MCF 10A (cell line): Measurements from ENCODE around the gene PTRH2. TPM values are rescaled to one million over a fixed set of nuclear protein-coding genes. Genes with fewer than 3 reads are reported as not detected.

ENCODE experiments used
- BruUV-seq: library from RNA; stranded (reverse); fragments of 400-500 nt; replicated peaks from 2 replicates; lab custom pipeline; 2021; lab: Mats Ljungman, UMichigan
- CTCF ChIA-PET: fragments of 300-600 bp; sonication (Branson Sonifier 250); formaldehyde crosslinking; extraction: SDS; loops from one replicate; lab custom pipeline; 2021; ENCODE audit warnings: antibody characterized with exemption, inconsistent platforms; lab: Yijun Ruan, JAX
- POLR2A ChIA-PET: fragments of 300-600, 350-650 bp; sonication (Branson Sonifier 250); formaldehyde crosslinking; extraction: SDS; loops from one replicate; lab custom pipeline; 2020; ENCODE audit warnings: antibody characterized with exemption, inconsistent platforms; lab: Yijun Ruan, JAX
- DNase-seq: peaks from one replicate; pipeline ENCODE4 v3.0.0-alpha.2; 2018; ENCODE audit not compliant: unreplicated experiment
- H3K27ac Mint-ChIP-seq: one replicate; pipeline ENCODE4 v1.8.0; 2022; ENCODE audit warnings: mild to moderate bottlenecking, low read depth, mixed read lengths; ENCODE audit not compliant: unreplicated experiment
- H3K27me3 Mint-ChIP-seq: one replicate; pipeline ENCODE4 v1.8.0; 2022; ENCODE audit warnings: mixed read lengths; ENCODE audit not compliant: insufficient read depth, unreplicated experiment
- H3K36me3 Mint-ChIP-seq: one replicate; pipeline ENCODE4 v1.8.0; 2022; ENCODE audit warnings: mild to moderate bottlenecking, moderate library complexity, mixed read lengths; ENCODE audit not compliant: insufficient read depth, unreplicated experiment
- H3K4me1 Mint-ChIP-seq: one replicate; pipeline ENCODE4 v1.8.0; 2022; ENCODE audit warnings: mixed read lengths; ENCODE audit not compliant: insufficient read depth, unreplicated experiment
- H3K4me3 Mint-ChIP-seq: one replicate; pipeline ENCODE4 v1.8.0; 2022; ENCODE audit warnings: mild to moderate bottlenecking, moderate library complexity, mixed read lengths; ENCODE audit not compliant: unreplicated experiment
- H3K9me3 Mint-ChIP-seq: one replicate; pipeline ENCODE4 v1.8.0; 2022; ENCODE audit warnings: mixed read lengths; ENCODE audit not compliant: unreplicated experiment
- CTCF ChIP-seq: fragments of 200-600 bp; IDR thresholded peaks from one replicate; pipeline ENCODE4 v1.8.0; 2022; ENCODE audit warnings: antibody characterized with exemption, mild to moderate bottlenecking; ENCODE audit not compliant: unreplicated experiment
- intact Hi-C: fragments of 100-400 bp; cut with micrococcal nuclease; formaldehyde crosslinking; loops from 2 replicates; pipeline ENCODE4 v1.14.1; 2022
- total RNA-seq: library from RNA; stranded (reverse); gene quantifications from 2 replicates; pipeline ENCODE4 v1.2.3, GENCODE V29; 2022

Gene PTRH2
- total RNA-seq, 1 experiment from 2014 or later: 51.7 TPM

- BruUV-seq: no TSS peak
- intact Hi-C loops: no loop called here
- H3K36me3 Mint-ChIP-seq: peaks cover 99% of the 10 kb centered on the region
- H3K4me3 Mint-ChIP-seq: no peak overlapping the region
- TF ChIP-seq CTCF: no peak
- H3K27ac Mint-ChIP-seq: peak overlapping the region; percentile 51
- ChIA-PET POLR2A (interaction anchor here (1.7 to 3.7 kb wide), 2 partner anchors 10 to 13 kb away, joined by 5 to 14 read pairs; no protein-coding TSS in a partner anchor), CTCF (no interaction called here)
- no peaks in the 10 kb centered on the region for H3K9me3 Mint-ChIP-seq
- H3K27me3 Mint-ChIP-seq: no peaks in the 10 kb centered on the region
- DNase-seq: no peak
- no peaks in the 10 kb centered on the region for H3K4me1 Mint-ChIP-seq
Observed at GRCh38 chr17:59688496-59688895, 18.7 kb downstream of the PTRH2 start.

- Mint-ChIP-seq H3K9me3 (no peaks in the 10 kb centered on the region), H3K4me3 (no peak overlapping the region), H3K27ac (peak overlapping the region; percentile 51), H3K36me3 (peaks cover 99% of the 10 kb centered on the region), H3K27me3 (no peaks in the 10 kb centered on the region), H3K4me1 (no peaks in the 10 kb centered on the region)
- ChIA-PET CTCF (no interaction called here), POLR2A (interaction anchor here (0.6 to 3.7 kb wide), 4 partner anchors 11 to 48 kb away, joined by 3 to 14 read pairs (median 4); no protein-coding TSS in a partner anchor)
- TF ChIP-seq CTCF: no peak
- no TSS peak for BruUV-seq
- intact Hi-C loops: no loop called here
- DNase-seq: no peak
Observed at GRCh38 chr17:59688008-59688407, 19.2 kb downstream of the PTRH2 start.

- BruUV-seq: no TSS peak
- POLR2A ChIA-PET: interaction anchor here (0.6 to 3.7 kb wide), 6 partner anchors 9 to 68 kb away, joined by 3 to 14 read pairs (median 4); partner anchors contain the start of genes PTRH2 and VMP1
- DNase-seq: no peak
- no peak for TF ChIP-seq CTCF
- intact Hi-C loops: no loop called here
- Mint-ChIP-seq H3K4me3 (no peak overlapping the region), H3K27me3 (no peaks in the 10 kb centered on the region), H3K4me1 (no peaks in the 10 kb centered on the region), H3K9me3 (no peaks in the 10 kb centered on the region), H3K27ac (no peak overlapping the region), H3K36me3 (peaks cover 99% of the 10 kb centered on the region)
- CTCF ChIA-PET: interaction anchor here (1.3 kb wide), 1 partner anchor 8 kb away, joined by 8 read pairs; no protein-coding TSS in a partner anchor
Observed at GRCh38 chr17:59684967-59685366, 22.3 kb downstream of the PTRH2 start.

GRCh38 chr17:59683283-59683682, 23.9 kb downstream of the PTRH2 start:
- no peak for DNase-seq
- H3K4me1 Mint-ChIP-seq: no peaks in the 10 kb centered on the region
- peaks cover 100% of the 10 kb centered on the region for H3K36me3 Mint-ChIP-seq
- H3K27me3 Mint-ChIP-seq: no peaks in the 10 kb centered on the region
- no peaks in the 10 kb centered on the region for H3K9me3 Mint-ChIP-seq
- H3K4me3 Mint-ChIP-seq: no peak overlapping the region
- BruUV-seq: no TSS peak
- POLR2A ChIA-PET: interaction anchor here (0.5 to 1.9 kb wide), 8 partner anchors 9 to 65 kb away, joined by 3 to 7 read pairs (median 4); partner anchors contain the start of genes CLTC, PTRH2 and VMP1
- intact Hi-C loops: no loop called here
- H3K27ac Mint-ChIP-seq: no peak overlapping the region
- no peak for TF ChIP-seq CTCF
- CTCF ChIA-PET: interaction anchor here (0.5 kb wide), 1 partner anchor 217 kb away, joined by 4 read pairs; no protein-coding TSS in a partner anchor
